ENCODE results near the gene KRTAP10-2.

- TF ChIP-seq EZH2 (IDR thresholded peaks at IDR 0.05) (no peak), POLR2AphosphoS5 (IDR thresholded peaks at IDR 0.05; ENCODE audit: borderline replicate concordance, low read depth, low read length) (no peak)
These were observed 39.9 kb downstream of the KRTAP10-2 start for GRCh38 chr21:44511219-44511937.
